Endothelial cell of umbilical vein (primary cell): ENCODE measurements around the gene HRK. TPM values are rescaled to one million over a fixed set of nuclear protein-coding genes. Genes with fewer than 3 reads are reported as not detected.

Experiments
- BruUV-seq: library from RNA; stranded (reverse); fragments of 400-500 nt; replicated peaks from 2 replicates; lab custom pipeline; 2021; lab: Mats Ljungman, UMichigan
- CTCF ChIA-PET: fragments of 300-600, 350-600 bp; sonication (Branson Sonifier 250); formaldehyde crosslinking; loops from one replicate; lab custom pipeline; 2021; ENCODE audit warnings: antibody characterized with exemption, inconsistent platforms; lab: Charles Lee
- POLR2A ChIA-PET: fragments of 300-600, 350-600 bp; sonication (Branson Sonifier 250); formaldehyde crosslinking; loops from one replicate; lab custom pipeline; 2021; ENCODE audit warnings: antibody characterized with exemption, inconsistent platforms; lab: Charles Lee
- DNase-seq: peaks from one replicate; pipeline ENCODE4 v3.0.0-alpha.2; 2011; ENCODE audit warnings: low read depth, low spot score
- FAIRE-seq: peaks from 2 replicates; lab custom pipeline; 2011; peaks lifted over from hg19 to GRCh38; lab: Jason Lieb, UNC
- H2AFZ ChIP-seq: 2 replicates; pipeline ENCODE4 v1.6.0; 2012; ENCODE audit warnings: low read depth, low read length, control low read depth, inconsistent platforms
- H3K27ac ChIP-seq: 2 replicates; pipeline ENCODE4 v1.5.1; 2011; ENCODE audit warnings: low read depth, mild to moderate bottlenecking, control low read depth, low read length, moderate library complexity; ENCODE audit not compliant: insufficient read depth
- H3K27me3 ChIP-seq, 2 experiments: 2 replicates each; pipeline versions ENCODE4 v1.6.0 to v1.6.1; 2011; ENCODE audit warnings: low read length in 2 of 2, mixed read lengths in 1 of 2; ENCODE audit not compliant: control insufficient read depth in 2 of 2, insufficient read depth in 2 of 2
- H3K36me3 ChIP-seq, 2 experiments: 2 replicates in 1 of 2; 3 replicates in 1 of 2; pipeline ENCODE4 v1.5.1; 2011; ENCODE audit warnings: low read length in 2 of 2, mild to moderate bottlenecking in 1 of 2, moderate library complexity in 1 of 2; ENCODE audit not compliant: control insufficient read depth in 2 of 2, insufficient read depth in 2 of 2; ENCODE audit errors: extremely low read depth in 1 of 2
- H3K4me1 ChIP-seq: 3 replicates; pipeline ENCODE4 v1.5.1; 2011; ENCODE audit warnings: mild to moderate bottlenecking, low read length; ENCODE audit not compliant: control insufficient read depth, insufficient read depth; ENCODE audit errors: extremely low read depth
- H3K4me2 ChIP-seq: 2 replicates; pipeline ENCODE4 v1.6.1; 2011; ENCODE audit warnings: low read length, control low read depth, mixed read lengths; ENCODE audit not compliant: insufficient read depth
- H3K4me3 ChIP-seq, 3 experiments: fragments of 200-600 bp in 1 of 3; sonication (generic), shearing (Covaris generic) in 1 of 3; replicated peaks in 1 of 3; 2 replicates each; pipeline ENCODE4 v1.5.1; 2011 to 2016; ENCODE audit warnings: control low read depth in 3 of 3, low read length in 3 of 3, mild to moderate bottlenecking in 2 of 3, inconsistent platforms in 1 of 3, low read depth in 1 of 3, moderate library complexity in 1 of 3; ENCODE audit not compliant: insufficient read depth in 1 of 3
- H3K79me2 ChIP-seq: 2 replicates; pipeline ENCODE4 v1.6.0; 2012; ENCODE audit warnings: low read length, inconsistent platforms; ENCODE audit not compliant: control insufficient read depth, insufficient read depth
- H3K9ac ChIP-seq: replicated peaks from 2 replicates; pipeline ENCODE3; 2011; ENCODE audit warnings: low read length, control low read depth; ENCODE audit not compliant: insufficient read depth; ENCODE audit errors: extremely low read depth
- H3K9me1 ChIP-seq: replicated peaks from 3 replicates; pipeline ENCODE4 v1.6.0; 2011; ENCODE audit warnings: mild to moderate bottlenecking, low read length; ENCODE audit not compliant: control insufficient read depth, insufficient read depth; ENCODE audit errors: extremely low read depth
- H3K9me3 ChIP-seq: replicated peaks from 2 replicates; pipeline ENCODE4 v1.5.1; 2012; ENCODE audit warnings: low read length, inconsistent platforms; ENCODE audit not compliant: control insufficient read depth, insufficient read depth
- H4K20me1 ChIP-seq: replicated peaks from 2 replicates; pipeline ENCODE3; 2011; ENCODE audit warnings: mild to moderate bottlenecking, low read length; ENCODE audit not compliant: control insufficient read depth, insufficient read depth; ENCODE audit errors: extremely low read depth
- EZH2 ChIP-seq: IDR thresholded peaks from 2 replicates; pipeline ENCODE4 v1.6.1; 2012; ENCODE audit warnings: borderline replicate concordance, low read depth, mild to moderate bottlenecking, moderate library complexity, low read length, inconsistent platforms; ENCODE audit not compliant: severe bottlenecking
- FOS ChIP-seq: IDR thresholded peaks from 2 replicates; pipeline ENCODE4 v1.6.1; 2011; ENCODE audit warnings: mild to moderate bottlenecking, low read length, moderate library complexity, borderline replicate concordance; ENCODE audit not compliant: insufficient read depth
- GATA2 ChIP-seq: IDR thresholded peaks from 2 replicates; pipeline ENCODE4 v1.7.0; 2011; ENCODE audit warnings: low read depth, mild to moderate bottlenecking, moderate library complexity, mixed read lengths, low read length; ENCODE audit not compliant: insufficient read length, insufficient read depth
- JUN ChIP-seq: IDR thresholded peaks from 2 replicates; pipeline ENCODE4 v1.6.1; 2011; ENCODE audit warnings: borderline replicate concordance, low read depth; ENCODE audit not compliant: insufficient read length, insufficient read depth
- MAX ChIP-seq: IDR thresholded peaks from 2 replicates; pipeline ENCODE4 v1.6.1; 2011; ENCODE audit not compliant: insufficient read depth, insufficient read length
- MYC ChIP-seq: IDR thresholded peaks from one replicate; pipeline ENCODE4 v1.6.1; 2011; ENCODE audit warnings: mild to moderate bottlenecking, low read depth, low read length
- POLR2A ChIP-seq: IDR thresholded peaks from 2 replicates; pipeline ENCODE4 v1.6.1; 2012; ENCODE audit warnings: low read depth, mild to moderate bottlenecking, control low read depth, low read length
- POLR2AphosphoS5 ChIP-seq: IDR thresholded peaks from 2 replicates; pipeline ENCODE4 v1.6.1; 2012; ENCODE audit warnings: low read depth, mild to moderate bottlenecking, control low read depth, low read length, moderate library complexity; ENCODE audit not compliant: insufficient read depth
- dilution Hi-C: fragments of 300-500 bp; cut with MboI; formaldehyde crosslinking; loops from one replicate; pipeline ENCODE4 v1.15.0; 2019; ENCODE audit warnings: low sequenced_read_pairs; ENCODE audit not compliant: extremely low pct_ligation_motif_present
- intact Hi-C: fragments of 100-400 bp; cut with micrococcal nuclease; formaldehyde crosslinking; loops from one replicate; pipeline ENCODE4 v1.10.0; 2022
- polyA plus RNA-seq, 4 experiments: library from polyadenylated mRNA; depleted of rRNA in 3 of 4; stranded (reverse) in 3 of 4; unstranded in 1 of 4; fragments of >200 nt; gene quantifications; 2 replicates each; pipeline versions ENCODE4 v1.2.1 to v1.2.3, GENCODE V29; 2011 to 2012; ENCODE audit warnings: missing spikeins in 1 of 4
- total RNA-seq: library from RNA; stranded (reverse); gene quantifications from 2 replicates; pipeline ENCODE4 v1.2.3, GENCODE V29; 2021
- TF ChIP-seq, protein P1 (sequence below), 2 donors: IDR thresholded peaks; 1 replicate in 1 of 2; 2 replicates in 1 of 2; pipeline ENCODE4 v1.5.1; 2011; ENCODE audit warnings: low read length in 2 of 2, mild to moderate bottlenecking in 2 of 2, moderate library complexity in 2 of 2, control low read depth in 1 of 2, inconsistent platforms in 1 of 2, low read depth in 1 of 2; ENCODE audit not compliant: insufficient read depth in 1 of 2; ENCODE audit errors: extremely low read depth in 1 of 2

The HRK gene
- total and polyA plus RNA-seq, 2 donors (not counting 3 experiments of a cell fraction or from before 2014, with no cell fraction given), result not detected

GRCh38 chr12:116879509-116880212, 1.6 kb downstream of the HRK start:
- FAIRE-seq, result no peak
- ChIA-PET POLR2A (no interaction called here), CTCF (interaction anchor here (0.7 to 3.9 kb wide), 4 partner anchors 8 to 176 kb away, joined by 3 to 61 read pairs (median 4); no protein-coding TSS in a partner anchor)
- H2AFZ ChIP-seq, result no peak overlapping the region
- H3K4me2 ChIP-seq, result no peak overlapping the region
- H3K9ac ChIP-seq, result no peak overlapping the region
- H3K9me1 ChIP-seq, result no peaks in the 10 kb centered on the region
- no peak for TF ChIP-seq POLR2AphosphoS5
- no peak for TF ChIP-seq GATA2
- no peak for TF ChIP-seq EZH2
- TF ChIP-seq, protein P1, sequence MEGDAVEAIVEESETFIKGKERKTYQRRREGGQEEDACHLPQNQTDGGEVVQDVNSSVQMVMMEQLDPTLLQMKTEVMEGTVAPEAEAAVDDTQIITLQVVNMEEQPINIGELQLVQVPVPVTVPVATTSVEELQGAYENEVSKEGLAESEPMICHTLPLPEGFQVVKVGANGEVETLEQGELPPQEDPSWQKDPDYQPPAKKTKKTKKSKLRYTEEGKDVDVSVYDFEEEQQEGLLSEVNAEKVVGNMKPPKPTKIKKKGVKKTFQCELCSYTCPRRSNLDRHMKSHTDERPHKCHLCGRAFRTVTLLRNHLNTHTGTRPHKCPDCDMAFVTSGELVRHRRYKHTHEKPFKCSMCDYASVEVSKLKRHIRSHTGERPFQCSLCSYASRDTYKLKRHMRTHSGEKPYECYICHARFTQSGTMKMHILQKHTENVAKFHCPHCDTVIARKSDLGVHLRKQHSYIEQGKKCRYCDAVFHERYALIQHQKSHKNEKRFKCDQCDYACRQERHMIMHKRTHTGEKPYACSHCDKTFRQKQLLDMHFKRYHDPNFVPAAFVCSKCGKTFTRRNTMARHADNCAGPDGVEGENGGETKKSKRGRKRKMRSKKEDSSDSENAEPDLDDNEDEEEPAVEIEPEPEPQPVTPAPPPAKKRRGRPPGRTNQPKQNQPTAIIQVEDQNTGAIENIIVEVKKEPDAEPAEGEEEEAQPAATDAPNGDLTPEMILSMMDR (IDR thresholded peaks at IDR 0.05; ENCODE audit: extremely low read depth in 1 of 2, insufficient read depth in 1 of 2, low read depth in 1 of 2, low read length in 2 of 2), result no peak
- no peak for TF ChIP-seq POLR2A
- no peak for TF ChIP-seq FOS
- TF ChIP-seq JUN, result no peak
- TF ChIP-seq MAX, result no peak
- TF ChIP-seq MYC, result no peak
- H3K27ac ChIP-seq, result no peak overlapping the region
- no TSS peak for BruUV-seq
- H3K27me3 ChIP-seq, result peaks cover 59 to 77% of the 10 kb centered on the region in 2 experiments
- H3K9me3 ChIP-seq, result no peaks in the 10 kb centered on the region
- H3K79me2 ChIP-seq, result no peaks in the 10 kb centered on the region
- intact Hi-C loops, result loop anchor here (5.0 kb wide), 1 partner anchor 107 kb away; no protein-coding TSS in a partner anchor
- H3K4me3 ChIP-seq, result no peak overlapping the region
- no peaks in the 10 kb centered on the region for H3K4me1 ChIP-seq
- no peaks in the 10 kb centered on the region for H3K36me3 ChIP-seq
- DNase-seq, result no peak
- H4K20me1 ChIP-seq, result no peaks in the 10 kb centered on the region
- dilution Hi-C loops, result no loop called here
